Tibial nerve (tissue), 4 donors: ENCODE results near the gene MPND. TPM values are rescaled to one million over a fixed set of nuclear protein-coding genes. Genes with fewer than 3 reads are reported as not detected.
A peak's percentile ranks its signal among the peaks of the same experiment; 100 is the strongest.

Experiments
- DNase-seq, 2 donors: peaks; one replicate each; pipeline ENCODE4 v3.0.0-alpha.2; 2019; ENCODE audit warnings: low spot score in 2 of 2
- H3K27ac ChIP-seq, 4 donors: fragments of 200-600 bp; sonication (generic) in 3 of 4; one replicate each; pipeline ENCODE4 v1.5.1; 2017 to 2019; ENCODE audit warnings: mild to moderate bottlenecking in 1 of 4
- H3K27me3 ChIP-seq, 2 donors: fragments of 200-600 bp; sonication (generic) in 1 of 2; one replicate each; pipeline versions ENCODE4 v1.5.1 to v1.6.0; 2017 to 2019
- H3K36me3 ChIP-seq, 3 donors: fragments of 200-600 bp; sonication (generic); one replicate each; pipeline ENCODE4 v1.5.1; 2018 to 2019
- H3K4me1 ChIP-seq, 4 donors: fragments of 200-600 bp; sonication (generic) in 3 of 4; one replicate each; pipeline ENCODE4 v1.5.1; 2017 to 2019
- H3K4me3 ChIP-seq, 4 donors: fragments of 200-600 bp; sonication (generic) in 3 of 4; one replicate each; pipeline ENCODE4 v1.5.1; 2017 to 2019; ENCODE audit warnings: mild to moderate bottlenecking in 1 of 4, moderate library complexity in 1 of 4
- H3K9me3 ChIP-seq, 4 donors: fragments of 200-600 bp; sonication (generic) in 3 of 4; one replicate each; pipeline ENCODE4 v1.5.1; 2017 to 2019
- CTCF ChIP-seq, 5 experiments: fragments of 200-600 bp in 3 of 5; fragments of 450-650 bp in 2 of 5; sonication (generic) in 3 of 5; IDR thresholded peaks; one replicate each; pipeline ENCODE4 v1.5.1; 2016 to 2019; ENCODE audit warnings: antibody characterized with exemption in 5 of 5, mild to moderate bottlenecking in 3 of 5, moderate library complexity in 2 of 5
- EP300 ChIP-seq, 2 donors: sonication (generic); formaldehyde crosslinking; IDR thresholded peaks; one replicate each; pipeline ENCODE4 v1.6.1; 2017; ENCODE audit warnings: antibody characterized with exemption in 2 of 2, mild to moderate bottlenecking in 1 of 2
- POLR2A ChIP-seq, 2 donors: fragments of 450-650 bp; IDR thresholded peaks; one replicate each; pipeline ENCODE4 v1.6.1; 2017; ENCODE audit warnings: antibody characterized with exemption in 2 of 2, mild to moderate bottlenecking in 2 of 2, moderate library complexity in 2 of 2
- WGBS, 2 donors: methylation state at CpG; one replicate each; pipeline ENCODE4 v1.1.5; 2018; 5-methylcytosine and 5-hydroxymethylcytosine counted together
- total RNA-seq, 4 donors: library from RNA; depleted of rRNA; stranded (reverse); fragments of >200 nt; gene quantifications; one replicate each; pipeline ENCODE4 v1.1.0, GENCODE V29; 2016

Gene MPND
- total RNA-seq, 4 donors from 2014 or later = 2.2 to 13.2 (median 6.6) TPM

- peaks cover 5 to 99% (median 81%) of the 10 kb centered on the region in 4 donors for H3K4me1 ChIP-seq
- H3K4me3 ChIP-seq = peak overlapping the region in 1 of 4 donors; percentile 28
- no peak for DNase-seq
- peaks cover 0 to 5% (median 0%) of the 10 kb centered on the region in 3 donors for H3K36me3 ChIP-seq
- no peaks in the 10 kb centered on the region for H3K27me3 ChIP-seq
- no peaks in the 10 kb centered on the region for H3K9me3 ChIP-seq
- H3K27ac ChIP-seq = peak overlapping the region; percentile 57 to 92 (median 78)
- WGBS, 2 donors = 23 to 44% methylated on average over 7 to 12 of the region's 12 CpGs
- peak in 1 of 2 donors; percentile 50 for TF ChIP-seq EP300 (IDR thresholded peaks at IDR 0.05)
- TF ChIP-seq CTCF (IDR thresholded peaks at IDR 0.05) = no peak
Measured at GRCh38 chr19:4390017-4390566, 46.7 kb downstream of the MPND start.

- DNase-seq = no peak
- H3K4me3 ChIP-seq = peak overlapping the region in 1 of 4 donors; percentile 28
- no peaks in the 10 kb centered on the region for H3K27me3 ChIP-seq
- H3K4me1 ChIP-seq = peaks cover 5 to 97% (median 78%) of the 10 kb centered on the region in 4 donors
- H3K27ac ChIP-seq = peak overlapping the region; percentile 57 to 92 (median 78)
- no peaks in the 10 kb centered on the region for H3K9me3 ChIP-seq
- TF ChIP-seq CTCF (IDR thresholded peaks at IDR 0.05) = no peak
- no peak for TF ChIP-seq POLR2A (IDR thresholded peaks at IDR 0.05)
- no peak for TF ChIP-seq EP300 (IDR thresholded peaks at IDR 0.05)
- WGBS, 2 donors = 28 to 32% methylated on average over 20 to 21 of the region's 21 CpGs
- peaks cover 0 to 11% (median 0%) of the 10 kb centered on the region in 3 donors for H3K36me3 ChIP-seq
Measured at GRCh38 chr19:4390567-4391305, 47.4 kb downstream of the MPND start.

- 47 to 51% methylated on average over 9 of the region's 9 CpGs for WGBS, 2 donors
- DNase-seq = no peak
- Histone ChIP-seq H3K36me3 (peaks cover 0 to 17% (median 0%) of the 10 kb centered on the region in 3 donors), H3K27me3 (no peaks in the 10 kb centered on the region), H3K9me3 (no peaks in the 10 kb centered on the region), H3K4me3 (no peak overlapping the region), H3K4me1 (peaks cover 5 to 95% (median 77%) of the 10 kb centered on the region in 4 donors), H3K27ac (peak overlapping the region; percentile 57 to 92 (median 78))
- TF ChIP-seq CTCF (IDR thresholded peaks at IDR 0.05) (no peak), EP300 (IDR thresholded peaks at IDR 0.05) (no peak), POLR2A (IDR thresholded peaks at IDR 0.05) (no peak)
Measured at GRCh38 chr19:4391306-4391693, 47.9 kb downstream of the MPND start.

- TF ChIP-seq EP300 (IDR thresholded peaks at IDR 0.05) = peak; percentile 31 to 85
- TF ChIP-seq POLR2A (IDR thresholded peaks at IDR 0.05) = no peak
- TF ChIP-seq CTCF (IDR thresholded peaks at IDR 0.05) = no peak
- no peak overlapping the region for H3K4me3 ChIP-seq
- H3K9me3 ChIP-seq = no peaks in the 10 kb centered on the region
- H3K36me3 ChIP-seq = peaks cover 0 to 23% (median 0%) of the 10 kb centered on the region in 3 donors
- peaks cover 5 to 96% (median 79%) of the 10 kb centered on the region in 4 donors for H3K4me1 ChIP-seq
- H3K27ac ChIP-seq = peak overlapping the region; percentile 57 to 92 (median 78)
- no peak for DNase-seq
- no peaks in the 10 kb centered on the region for H3K27me3 ChIP-seq
- 49 to 67% methylated on average over 15 to 19 of the region's 20 CpGs for WGBS, 2 donors
Measured at GRCh38 chr19:4391701-4392483, 48.5 kb downstream of the MPND start.
